DOHH2 (cell line): ENCODE results near the gene OARD1.

Experiments
- EZH2phosphoT487 ChIP-seq: fragments of 200-600 bp; sonication (generic); IDR thresholded peaks from 2 replicates; pipeline ENCODE4 v1.6.1; 2017; ENCODE audit warnings: borderline replicate concordance, mild to moderate bottlenecking, antibody characterized with exemption, low read length, moderate library complexity, mixed read lengths
- TF ChIP-seq, protein P1 (sequence below): fragments of 200-600 bp; sonication (generic); IDR thresholded peaks from one replicate; pipeline ENCODE4 v1.5.1; 2014; ENCODE audit warnings: antibody characterized with exemption, mild to moderate bottlenecking, low read depth, low read length; ENCODE audit not compliant: poor library complexity, severe bottlenecking

DNA sequence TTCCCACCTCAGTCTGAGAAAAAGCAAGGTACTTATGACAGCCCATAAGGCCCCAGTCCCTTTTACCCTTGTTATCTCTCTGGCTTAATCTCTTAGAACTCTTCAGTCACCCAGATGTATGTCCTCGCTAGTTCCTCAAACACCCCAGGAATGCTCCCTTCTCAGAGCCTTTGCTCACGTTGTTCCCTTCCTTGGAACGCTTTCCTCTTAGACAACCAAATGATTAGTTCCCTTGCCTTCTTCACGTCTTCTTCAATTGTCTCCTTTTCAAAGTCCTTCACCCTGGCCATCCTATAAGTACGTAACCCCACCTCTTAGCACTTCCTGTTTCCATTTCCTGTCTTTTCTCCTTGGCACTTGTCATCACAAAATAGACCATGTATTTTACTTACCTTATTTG lies 20.3 kb downstream of the OARD1 start:
- TF ChIP-seq, protein P1, sequence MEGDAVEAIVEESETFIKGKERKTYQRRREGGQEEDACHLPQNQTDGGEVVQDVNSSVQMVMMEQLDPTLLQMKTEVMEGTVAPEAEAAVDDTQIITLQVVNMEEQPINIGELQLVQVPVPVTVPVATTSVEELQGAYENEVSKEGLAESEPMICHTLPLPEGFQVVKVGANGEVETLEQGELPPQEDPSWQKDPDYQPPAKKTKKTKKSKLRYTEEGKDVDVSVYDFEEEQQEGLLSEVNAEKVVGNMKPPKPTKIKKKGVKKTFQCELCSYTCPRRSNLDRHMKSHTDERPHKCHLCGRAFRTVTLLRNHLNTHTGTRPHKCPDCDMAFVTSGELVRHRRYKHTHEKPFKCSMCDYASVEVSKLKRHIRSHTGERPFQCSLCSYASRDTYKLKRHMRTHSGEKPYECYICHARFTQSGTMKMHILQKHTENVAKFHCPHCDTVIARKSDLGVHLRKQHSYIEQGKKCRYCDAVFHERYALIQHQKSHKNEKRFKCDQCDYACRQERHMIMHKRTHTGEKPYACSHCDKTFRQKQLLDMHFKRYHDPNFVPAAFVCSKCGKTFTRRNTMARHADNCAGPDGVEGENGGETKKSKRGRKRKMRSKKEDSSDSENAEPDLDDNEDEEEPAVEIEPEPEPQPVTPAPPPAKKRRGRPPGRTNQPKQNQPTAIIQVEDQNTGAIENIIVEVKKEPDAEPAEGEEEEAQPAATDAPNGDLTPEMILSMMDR = no peak
- TF ChIP-seq EZH2phosphoT487 = no peak
